GM12875 (cell line): ENCODE data around the gene RPRD1A.

Source experiments
- H3K4me3 ChIP-seq: one replicate; pipeline ENCODE4 v1.5.1; 2011; ENCODE audit warnings: low read depth, low read length, control low read depth
- TF ChIP-seq, protein P1 (sequence below): IDR thresholded peaks from 2 replicates; pipeline ENCODE4 v1.5.1; 2011; ENCODE audit warnings: low read depth, mild to moderate bottlenecking, control low read depth, inconsistent platforms, low read length, moderate library complexity, borderline replicate concordance; ENCODE audit not compliant: insufficient read depth

RPRD1A gene

GRCh38 chr18:36015629-36016028 lies 51.7 kb downstream of the RPRD1A start:
- TF ChIP-seq, protein P1, sequence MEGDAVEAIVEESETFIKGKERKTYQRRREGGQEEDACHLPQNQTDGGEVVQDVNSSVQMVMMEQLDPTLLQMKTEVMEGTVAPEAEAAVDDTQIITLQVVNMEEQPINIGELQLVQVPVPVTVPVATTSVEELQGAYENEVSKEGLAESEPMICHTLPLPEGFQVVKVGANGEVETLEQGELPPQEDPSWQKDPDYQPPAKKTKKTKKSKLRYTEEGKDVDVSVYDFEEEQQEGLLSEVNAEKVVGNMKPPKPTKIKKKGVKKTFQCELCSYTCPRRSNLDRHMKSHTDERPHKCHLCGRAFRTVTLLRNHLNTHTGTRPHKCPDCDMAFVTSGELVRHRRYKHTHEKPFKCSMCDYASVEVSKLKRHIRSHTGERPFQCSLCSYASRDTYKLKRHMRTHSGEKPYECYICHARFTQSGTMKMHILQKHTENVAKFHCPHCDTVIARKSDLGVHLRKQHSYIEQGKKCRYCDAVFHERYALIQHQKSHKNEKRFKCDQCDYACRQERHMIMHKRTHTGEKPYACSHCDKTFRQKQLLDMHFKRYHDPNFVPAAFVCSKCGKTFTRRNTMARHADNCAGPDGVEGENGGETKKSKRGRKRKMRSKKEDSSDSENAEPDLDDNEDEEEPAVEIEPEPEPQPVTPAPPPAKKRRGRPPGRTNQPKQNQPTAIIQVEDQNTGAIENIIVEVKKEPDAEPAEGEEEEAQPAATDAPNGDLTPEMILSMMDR, result no peak
- no peak overlapping the region for H3K4me3 ChIP-seq

DNA sequence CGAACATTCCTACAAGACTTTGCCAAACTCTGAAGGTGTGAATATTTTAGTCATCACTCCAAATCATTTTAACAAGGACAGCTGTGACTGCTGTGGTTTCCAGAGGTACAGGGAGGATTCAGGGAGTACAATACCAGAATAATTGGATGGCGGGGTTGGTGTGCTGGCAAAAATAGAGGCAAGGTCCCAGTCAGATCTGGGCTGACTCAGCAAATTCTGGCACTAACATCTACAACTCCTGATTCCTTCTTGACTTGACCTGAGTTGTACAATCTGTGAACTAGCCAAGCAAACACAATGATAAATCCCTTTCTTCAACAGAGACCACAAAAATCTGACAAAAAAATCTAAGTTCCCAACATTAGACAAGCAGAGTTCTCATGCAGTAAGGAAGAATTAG lies 54.5 kb downstream of the RPRD1A start:
- no peak overlapping the region for H3K4me3 ChIP-seq
- TF ChIP-seq, protein P1, result no peak

DNA sequence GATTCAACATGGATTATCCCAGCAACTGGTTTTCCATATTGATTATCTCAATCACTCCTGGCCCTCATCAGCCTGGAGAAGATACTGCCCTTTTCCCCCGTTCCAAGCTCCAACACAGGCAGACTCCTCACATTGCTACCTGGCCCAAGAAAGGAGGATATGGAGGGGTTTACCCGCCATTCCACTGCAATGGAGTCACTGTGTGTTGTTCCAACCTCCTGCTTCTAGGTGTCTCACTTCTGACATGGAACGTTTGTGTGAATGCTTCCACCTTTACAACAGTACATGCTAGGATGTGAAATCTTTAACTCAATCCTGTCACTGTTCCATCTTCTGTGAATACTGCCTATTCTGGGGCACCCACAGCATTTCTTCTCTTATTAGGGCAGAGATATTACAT lies 58.1 kb downstream of the RPRD1A start:
- TF ChIP-seq, protein P1, result no peak
- no peak overlapping the region for H3K4me3 ChIP-seq

- no peak overlapping the region for H3K4me3 ChIP-seq
- TF ChIP-seq, protein P1, result no peak
These were observed 60.4 kb downstream of the RPRD1A start for GRCh38 chr18:36006997-36007396.

DNA sequence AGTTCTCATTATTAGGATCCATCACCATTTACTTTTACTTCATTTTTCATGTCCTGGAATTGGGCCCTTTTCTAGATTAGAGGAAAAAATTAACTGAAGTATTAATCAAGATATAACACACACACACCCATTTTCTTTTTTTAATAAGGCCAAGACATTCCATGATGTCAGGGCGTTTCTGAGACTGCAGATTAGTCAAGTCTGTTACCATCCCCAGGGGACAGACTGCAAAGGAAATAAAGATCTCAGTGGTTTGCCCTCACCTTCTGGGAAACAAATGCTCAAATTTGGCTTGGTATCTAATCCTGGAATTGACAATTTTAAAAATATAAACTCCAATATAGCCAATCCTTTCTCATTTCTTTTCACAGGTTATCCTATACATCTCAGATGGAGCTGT lies 67.4 kb downstream of the RPRD1A start:
- TF ChIP-seq, protein P1, result no peak
- H3K4me3 ChIP-seq, result no peak overlapping the region

DNA sequence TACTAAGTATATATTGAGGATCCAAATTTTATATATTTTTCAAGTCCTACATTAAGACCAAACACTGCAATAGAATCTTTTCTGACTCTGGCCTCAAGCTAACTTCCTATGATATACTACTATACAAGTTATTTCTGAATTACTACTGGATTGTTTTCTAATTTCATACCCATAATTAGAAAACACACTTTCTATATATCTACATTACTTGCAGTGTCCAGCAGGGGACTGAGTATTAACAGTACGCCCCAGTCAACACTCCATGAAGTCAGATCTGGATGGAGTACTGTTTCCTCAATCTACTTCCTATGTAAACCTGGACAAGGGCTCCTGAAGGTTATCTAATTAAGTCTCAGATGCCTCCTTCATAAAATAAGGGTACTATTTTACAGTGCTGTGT lies 68.4 kb downstream of the RPRD1A start:
- TF ChIP-seq, protein P1, result peak; percentile 30; the same call in 1 of the 2 replicates
- H3K4me3 ChIP-seq, result no peak overlapping the region

DNA sequence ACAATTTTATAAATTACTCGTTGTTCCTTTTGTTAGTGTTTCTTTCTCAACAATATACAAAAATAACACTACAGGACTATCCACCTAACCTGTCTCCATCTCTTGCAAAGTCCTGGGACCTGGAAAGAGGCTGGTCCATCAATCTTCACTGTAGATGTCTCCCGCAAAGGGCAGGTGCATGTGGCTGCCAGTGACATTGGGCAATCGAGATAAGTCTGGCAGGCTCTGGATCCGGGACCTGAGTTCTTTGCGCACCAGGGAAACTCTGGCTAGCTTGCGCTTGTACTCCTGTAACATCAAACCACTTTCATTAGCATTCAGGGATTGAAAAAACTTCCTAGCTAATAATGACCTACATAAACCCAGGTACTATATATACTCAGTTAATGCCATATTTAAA lies 74.3 kb downstream of the RPRD1A start:
- no peak overlapping the region for H3K4me3 ChIP-seq
- TF ChIP-seq, protein P1, result no peak
